Measurements from ENCODE around the gene MOCS1.

GRCh38 chr6:39982720-39983119 is 48.5 kb upstream of the MOCS1 start:
- TF ChIP-seq CTCF (IDR thresholded peaks at IDR 0.05) (no peak), EZH2phosphoT487 (IDR thresholded peaks at IDR 0.05) (no peak)
